NK-92 treated with Interleukin-12 subunit alpha and Interleukin-12 subunit beta, amount 100 ng/mL, for 24 hours (cell line): ENCODE measurements around the gene ZNF335.
A peak's percentile ranks its signal among the peaks of the same experiment; 100 is the strongest.
"Not testable (repeated sequence)": the region's sequence is repeated elsewhere in the genome, so short reads cannot be mapped to it uniquely, and the experiment has no call there.

Experiments used
- DNase-seq: peaks from one replicate; lab custom pipeline; 2025; lab: John Stamatoyannopoulos, UW

The ZNF335 gene

DNA sequence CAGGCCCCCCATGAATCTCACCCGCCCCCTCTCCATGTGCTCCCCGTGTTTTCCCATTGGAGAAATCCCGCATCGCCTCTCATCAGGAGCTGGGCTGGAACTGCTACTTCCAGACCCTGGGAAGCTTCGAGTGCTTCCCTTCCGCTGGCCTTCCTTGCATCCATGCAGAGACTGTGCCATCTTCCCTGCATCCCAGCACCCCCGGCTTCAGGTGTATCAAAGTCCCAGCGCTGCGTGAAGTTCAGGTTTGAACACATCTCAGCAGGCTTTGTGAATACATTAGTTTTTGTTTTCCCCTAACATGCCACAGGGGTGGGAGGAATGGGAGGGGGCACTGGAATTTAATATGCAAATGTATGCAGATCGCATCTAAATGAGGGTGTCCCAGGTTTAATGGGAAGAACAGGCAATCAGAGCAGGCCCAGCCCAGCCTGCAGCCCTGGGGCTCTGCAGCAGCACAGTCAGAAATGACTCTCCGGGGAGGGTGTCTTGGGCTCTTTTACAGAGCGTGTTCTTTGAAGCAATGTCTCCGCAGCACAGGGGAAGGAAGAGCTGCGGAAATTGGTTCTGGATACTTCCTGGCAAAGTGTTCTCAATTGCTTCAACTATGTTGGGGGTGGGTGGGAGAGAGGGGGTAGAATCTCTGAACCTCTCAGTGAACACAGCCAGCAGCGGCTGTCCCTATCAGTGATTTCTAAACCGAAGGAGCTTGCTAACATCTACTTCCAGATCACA, 28.4 kb upstream of the ZNF335 start:
- DNase-seq = no peak

DNA sequence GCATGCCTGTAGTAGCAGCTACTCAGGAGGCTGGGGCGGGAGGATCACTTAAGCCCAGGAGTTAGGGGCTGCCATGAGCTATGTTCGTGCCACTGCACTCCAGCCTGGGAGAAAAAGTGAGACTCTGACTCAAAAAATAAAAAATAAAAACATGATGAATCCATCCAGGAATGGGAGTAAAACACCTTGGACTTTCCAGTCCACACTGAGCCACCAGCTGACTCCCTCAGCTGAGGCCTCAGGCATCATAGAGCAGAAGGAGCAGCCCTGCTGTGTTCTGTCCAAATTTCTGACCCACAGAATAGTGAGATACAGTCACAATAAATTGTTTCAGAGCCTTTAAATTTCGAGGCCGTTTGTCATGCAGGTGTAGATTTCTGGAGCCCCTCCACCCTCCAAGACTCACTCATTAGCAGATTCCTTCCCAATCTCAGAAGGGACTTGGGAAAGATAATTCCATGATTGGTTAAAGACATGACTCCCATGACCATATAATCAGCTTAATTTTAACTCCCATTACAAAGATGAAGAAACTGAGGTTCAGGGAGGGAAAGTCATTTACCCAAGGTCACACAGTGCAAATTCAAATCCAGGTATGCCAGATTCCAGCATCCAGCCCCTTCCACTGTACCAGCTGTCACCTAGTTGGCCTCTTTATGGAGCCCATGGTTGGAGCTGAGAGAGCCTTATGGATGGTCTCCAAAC, 27.7 kb upstream of the ZNF335 start:
- no peak for DNase-seq

DNA sequence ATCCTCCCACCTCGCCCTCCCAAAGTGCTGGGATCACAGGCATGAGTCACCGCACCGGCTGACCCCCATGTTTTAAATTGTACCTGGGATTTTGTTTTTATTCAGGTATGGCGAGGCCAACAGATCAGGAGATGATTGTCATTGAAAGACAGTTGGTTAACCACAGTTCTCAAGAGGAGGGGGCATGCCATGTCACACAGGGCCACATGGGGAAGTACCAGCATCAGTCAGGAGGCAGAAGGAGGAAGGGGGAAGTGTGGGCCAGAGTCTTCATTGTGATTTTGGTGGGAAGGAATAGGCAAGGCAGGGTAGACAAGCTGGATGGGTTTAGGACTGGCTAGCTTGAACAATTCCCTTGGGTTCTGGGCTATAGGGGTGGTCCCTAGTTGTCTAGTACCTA, 26.8 kb upstream of the ZNF335 start:
- DNase-seq = no peak

DNA sequence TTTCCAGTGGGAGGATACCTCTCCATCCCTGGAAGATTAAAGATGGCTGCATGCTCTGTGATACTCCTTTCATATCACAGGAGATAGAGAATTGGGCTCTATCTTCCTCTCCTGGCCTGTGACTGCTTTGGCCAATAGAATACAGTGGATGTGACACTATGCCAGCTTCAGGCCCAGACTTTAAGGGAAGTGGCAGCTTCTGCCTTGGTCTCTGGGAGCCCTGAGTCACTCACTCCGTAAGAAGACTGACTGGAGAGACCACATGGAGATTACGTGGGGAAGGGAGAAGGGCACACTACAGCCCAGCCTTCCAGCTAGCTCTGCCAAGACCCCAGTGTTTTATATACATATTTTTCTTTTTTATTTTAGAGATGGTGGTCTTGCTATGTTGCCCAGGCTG, 26.3 kb upstream of the ZNF335 start:
- DNase-seq = no peak

DNA sequence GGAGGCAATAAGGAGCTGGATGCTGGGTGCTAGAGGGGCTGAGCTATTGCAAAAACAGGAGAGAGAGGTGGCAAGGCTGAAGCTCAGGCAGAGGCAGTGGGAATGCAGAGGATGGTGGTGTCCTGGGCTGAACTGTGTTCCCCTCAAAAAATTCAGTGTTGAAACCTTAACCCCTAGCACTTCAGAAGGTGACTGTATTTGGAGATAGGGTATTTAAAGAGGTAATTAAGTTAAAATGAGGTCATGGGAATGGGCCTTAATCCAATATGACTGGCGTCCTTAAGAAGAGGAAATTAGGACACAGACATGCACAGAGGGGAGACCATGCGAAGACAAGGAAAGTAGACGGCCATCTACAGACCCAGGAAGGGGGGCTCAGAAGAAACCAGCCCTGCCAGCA, 25.2 kb upstream of the ZNF335 start:
- DNase-seq = no peak

DNA sequence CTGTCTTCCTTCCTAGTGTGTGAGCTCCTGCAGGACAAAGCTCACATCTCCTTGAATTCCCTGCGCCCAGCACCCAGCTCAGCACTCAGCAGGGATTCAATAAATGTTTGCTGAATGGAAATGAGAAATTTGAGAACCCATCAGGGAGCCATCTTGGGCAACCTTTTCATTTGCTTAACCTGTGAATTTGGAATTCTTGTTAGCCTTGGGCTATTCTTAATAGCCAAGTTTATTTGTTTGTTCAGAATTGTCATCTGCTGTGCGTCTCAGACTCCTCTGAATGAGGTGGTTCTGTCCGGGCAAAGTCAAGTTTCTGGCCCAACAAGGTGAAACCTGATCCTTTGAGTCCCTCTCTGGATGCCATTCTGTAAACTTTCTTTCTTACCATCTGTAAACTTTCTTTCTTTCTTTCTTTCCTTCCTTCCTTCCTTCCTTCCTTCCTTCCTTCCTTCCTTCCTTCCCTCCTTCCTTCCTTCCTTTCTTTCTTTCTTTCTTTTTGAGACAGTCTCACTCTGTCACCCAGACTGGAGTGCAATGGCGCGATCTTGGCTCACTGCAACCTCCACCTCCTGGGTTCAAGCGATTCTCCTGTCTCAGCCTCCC, 23.6 kb upstream of the ZNF335 start:
- DNase-seq = not testable (repeated sequence)

DNA sequence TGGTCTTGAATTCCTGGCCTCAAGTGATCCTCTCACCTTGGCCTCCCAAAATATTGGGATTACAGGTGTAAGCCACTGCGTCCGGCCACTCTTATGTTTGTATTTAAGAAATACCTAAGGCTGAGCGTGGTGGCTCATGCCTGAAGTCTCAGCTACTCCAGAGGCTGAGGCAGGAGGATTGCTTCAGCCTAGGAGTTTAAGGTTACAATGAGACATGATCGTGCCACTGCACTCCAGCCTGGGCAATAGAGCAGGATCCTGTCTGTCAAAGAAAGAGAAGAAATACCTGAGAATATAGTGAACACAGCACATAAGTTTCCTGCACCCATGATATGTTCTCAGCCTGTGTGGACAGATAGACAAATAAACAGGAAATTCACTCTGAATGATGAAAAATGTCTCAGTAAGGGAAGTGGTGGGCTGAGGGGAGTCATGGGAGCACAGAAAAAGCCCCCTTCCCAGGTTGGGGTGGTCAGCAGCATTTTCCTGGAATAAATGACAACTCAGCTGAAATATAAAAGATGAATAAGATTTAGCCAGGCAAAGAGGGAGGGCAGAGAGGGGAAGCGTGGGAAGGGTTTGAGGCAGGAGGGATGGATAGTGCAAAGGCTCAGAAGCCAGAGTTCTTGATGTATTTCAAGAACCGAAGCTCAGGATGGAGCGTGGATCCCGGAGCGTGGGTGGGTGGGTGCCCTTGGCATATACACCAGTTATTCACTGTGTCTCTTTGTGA, 22.9 kb upstream of the ZNF335 start:
- DNase-seq = no peak

DNA sequence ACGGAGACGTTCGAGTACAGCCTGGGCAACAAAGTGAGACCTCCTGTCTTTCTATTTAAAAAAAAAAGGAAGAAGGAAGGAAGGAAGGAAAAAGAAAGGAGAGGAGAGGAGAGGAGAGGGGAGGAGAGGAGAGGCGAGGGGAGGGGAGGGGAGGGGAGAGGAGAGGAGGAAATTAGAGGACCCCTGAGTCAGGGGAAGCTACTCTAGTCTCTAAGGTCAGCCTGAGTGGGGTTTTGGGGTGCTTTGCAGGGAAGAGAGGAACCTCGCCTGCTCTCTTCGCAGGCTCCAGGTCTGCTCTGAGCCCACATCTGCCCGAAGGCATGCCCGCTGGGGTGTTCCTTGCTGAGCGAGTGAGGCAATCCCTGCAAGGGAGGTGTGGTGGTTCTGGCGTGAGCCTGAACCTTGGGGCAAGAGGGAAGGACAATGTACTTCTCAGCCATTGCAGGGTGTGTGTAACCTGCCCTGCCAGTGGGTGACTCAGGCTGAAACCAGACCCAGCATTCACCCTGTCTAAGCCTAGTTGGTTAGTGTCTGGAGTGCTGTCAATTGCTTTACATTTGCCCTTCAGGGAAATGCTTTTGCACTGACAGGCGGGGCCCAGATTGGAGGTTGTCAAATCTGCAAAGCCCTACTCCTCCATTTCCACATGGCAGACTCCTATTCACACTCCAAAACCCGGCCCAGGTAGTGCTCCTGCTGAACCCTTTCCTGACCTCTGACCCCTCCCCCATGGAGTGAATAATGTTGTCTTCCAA, 21.4 kb upstream of the ZNF335 start:
- DNase-seq = peak; percentile 21

DNA sequence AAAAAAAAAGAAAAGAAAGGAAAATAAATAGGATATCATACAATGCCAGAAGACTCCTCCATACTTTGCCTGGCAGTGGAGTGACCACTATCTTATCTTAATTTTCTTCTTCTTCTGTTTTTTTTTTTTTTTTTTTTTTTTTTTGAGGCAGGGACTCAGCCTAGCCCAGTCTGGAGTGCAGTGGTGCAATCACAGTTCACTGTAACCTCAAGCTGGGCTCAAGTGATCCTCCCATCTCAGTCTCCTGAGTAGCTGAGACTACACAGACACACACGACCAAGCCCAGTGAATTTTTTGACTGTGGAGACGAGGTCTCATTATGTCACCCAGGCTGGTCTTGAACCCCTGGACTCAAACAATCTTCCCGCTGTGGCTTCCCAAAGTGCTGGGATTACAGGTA, 19.6 kb upstream of the ZNF335 start:
- no peak for DNase-seq

DNA sequence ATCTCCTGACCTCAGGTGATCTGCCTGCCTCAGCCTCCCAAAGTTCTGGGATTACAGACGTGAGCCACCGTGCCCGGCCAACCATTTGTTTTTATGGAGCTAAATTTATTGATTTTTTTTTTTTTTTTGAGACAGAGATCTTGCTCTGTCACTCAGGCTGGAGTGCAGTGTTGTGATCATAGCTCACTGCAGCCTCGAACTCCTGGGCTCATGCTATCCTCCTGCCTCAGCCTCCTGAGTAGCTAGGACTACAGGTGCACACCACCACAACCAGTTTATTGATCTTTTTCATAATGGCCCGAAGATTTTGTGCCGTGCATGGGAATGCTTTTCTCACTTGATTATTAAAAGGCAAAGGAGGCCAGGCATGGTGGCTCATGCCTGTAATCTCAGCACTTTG, 16.8 kb upstream of the ZNF335 start:
- DNase-seq = not testable (repeated sequence)

DNA sequence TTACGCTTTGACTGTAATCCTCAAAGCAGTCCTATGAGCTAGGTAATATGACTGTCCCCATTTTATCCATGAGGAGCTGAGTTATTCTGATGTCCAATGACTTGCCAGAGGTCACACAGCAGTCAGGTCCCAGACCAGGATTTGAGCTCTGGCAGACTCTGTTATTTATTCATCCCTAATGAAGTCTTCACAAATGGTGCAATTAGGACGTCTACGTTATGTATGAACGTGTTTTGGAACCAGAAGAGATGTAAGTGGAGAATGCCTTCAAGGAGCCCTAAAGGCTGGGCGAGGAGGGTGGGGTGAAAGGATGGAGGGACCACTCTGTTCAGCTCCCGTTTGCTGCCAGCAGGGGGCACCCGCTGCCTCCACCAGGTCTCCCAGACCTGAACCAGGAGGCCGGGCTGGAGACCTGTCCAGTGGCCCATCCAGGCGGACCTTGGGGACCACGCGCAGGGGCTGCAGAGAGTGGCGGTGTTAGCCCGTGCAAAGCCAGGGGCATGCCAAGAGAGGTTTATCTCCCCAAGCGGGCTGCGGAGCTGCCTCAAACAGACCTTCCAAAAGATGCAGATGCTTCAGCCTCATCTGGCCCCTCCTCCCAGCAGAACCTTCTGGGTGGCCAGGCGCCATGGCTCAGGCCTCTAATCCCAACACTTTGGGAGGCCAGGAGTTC, 15.2 kb upstream of the ZNF335 start:
- DNase-seq = peak; percentile 68

DNA sequence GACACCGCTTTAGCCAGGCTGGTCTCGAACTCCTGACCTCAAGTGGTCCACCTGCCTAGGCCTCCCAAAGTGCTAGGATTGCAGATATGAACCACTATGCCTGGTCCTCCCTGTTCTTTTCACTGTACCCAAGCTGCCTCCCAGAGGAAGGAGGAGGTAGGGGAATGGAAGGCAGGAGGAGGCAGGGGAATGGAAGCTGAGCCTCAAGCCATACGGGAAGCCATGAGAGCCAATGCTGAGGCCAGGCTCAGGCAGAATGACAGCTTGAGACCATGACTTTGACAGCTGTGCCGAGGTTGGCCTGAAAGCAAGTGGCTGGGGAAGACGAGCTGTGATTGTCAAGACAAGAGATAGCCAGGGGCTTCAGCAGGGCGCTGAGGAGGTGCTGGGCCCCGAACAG, 13.6 kb upstream of the ZNF335 start:
- DNase-seq = no peak

DNA sequence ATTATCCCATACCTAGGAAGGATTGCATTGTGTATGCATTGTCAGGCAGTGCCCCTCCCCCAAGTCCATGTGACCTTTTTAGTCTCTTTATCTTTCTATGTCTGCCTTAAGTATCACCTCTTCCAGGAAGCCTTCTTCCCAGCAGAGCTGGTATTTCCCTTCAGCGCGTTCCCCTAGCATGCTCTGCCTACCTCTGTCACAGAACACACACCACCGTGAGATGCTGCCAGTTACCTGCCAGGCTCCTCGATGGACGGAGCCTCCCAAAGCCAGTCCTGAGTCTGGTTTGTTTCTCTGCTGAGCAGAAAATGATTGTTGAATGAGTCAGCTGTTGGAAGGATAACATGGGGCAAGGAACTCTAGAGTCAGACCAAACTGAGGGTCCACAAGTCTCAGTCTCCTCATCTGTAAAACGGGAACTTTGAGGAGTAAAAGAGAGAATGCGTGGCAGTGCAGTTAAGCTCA, 11.3 kb upstream of the ZNF335 start:
- DNase-seq = no peak

DNA sequence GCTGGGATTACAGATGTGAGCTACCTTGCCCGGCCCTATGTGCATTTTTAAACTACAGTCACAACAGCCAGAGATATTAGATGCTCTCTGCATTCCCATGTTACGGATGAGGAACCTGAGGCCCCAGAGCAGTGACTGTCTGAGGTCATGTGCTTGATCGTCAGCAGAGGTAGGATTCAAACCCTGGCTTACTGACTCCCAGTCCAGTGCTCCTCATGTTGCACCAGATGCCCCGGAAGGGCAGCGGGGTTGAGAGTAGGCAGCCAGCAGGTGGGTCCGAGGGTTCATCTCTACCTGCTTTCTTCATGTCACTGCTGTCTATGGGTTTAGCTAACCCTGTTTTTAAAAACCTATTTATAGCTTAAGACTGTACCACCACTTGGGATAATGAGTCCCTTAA, 9.3 kb upstream of the ZNF335 start:
- no peak for DNase-seq

DNA sequence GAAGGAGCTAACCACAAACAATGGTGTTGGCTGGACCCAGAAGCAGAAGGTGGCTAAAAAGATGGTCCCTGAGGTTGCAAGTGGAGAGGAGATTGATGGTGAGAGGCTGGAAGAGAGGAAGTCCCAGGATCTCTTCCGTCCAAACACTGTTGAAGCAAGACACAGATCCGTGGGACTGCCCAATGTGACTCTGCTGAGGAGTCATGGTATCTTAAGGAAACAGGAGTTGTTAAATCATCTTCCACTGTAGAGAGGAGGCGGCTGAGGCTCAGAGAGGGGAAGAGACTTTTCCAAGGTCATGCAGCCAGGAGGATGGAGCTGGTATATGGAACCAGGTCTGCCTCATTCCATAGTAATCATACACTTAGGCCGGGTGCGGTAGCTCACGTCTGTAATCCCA, 4.1 kb upstream of the ZNF335 start:
- no peak for DNase-seq

DNA sequence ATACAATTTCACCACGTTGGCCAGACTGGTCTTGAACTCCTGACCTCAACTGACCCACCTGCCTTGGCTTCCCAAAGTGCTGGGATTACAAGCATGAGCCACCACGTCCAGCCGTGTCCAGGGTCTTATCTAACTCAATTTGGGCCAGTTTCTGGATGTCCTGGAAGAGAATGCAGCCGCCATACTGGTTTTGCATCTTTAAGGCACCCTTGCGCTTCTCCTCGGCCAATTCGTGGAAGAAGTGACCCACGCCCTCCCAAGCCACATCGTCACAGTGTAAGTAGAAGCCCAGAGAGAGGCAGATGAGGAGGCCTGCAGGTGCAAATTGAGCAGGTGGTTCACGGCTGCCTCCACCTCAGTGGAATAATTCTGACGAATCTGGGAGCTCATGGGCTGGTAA, 3.7 kb upstream of the ZNF335 start:
- no peak for DNase-seq

DNA sequence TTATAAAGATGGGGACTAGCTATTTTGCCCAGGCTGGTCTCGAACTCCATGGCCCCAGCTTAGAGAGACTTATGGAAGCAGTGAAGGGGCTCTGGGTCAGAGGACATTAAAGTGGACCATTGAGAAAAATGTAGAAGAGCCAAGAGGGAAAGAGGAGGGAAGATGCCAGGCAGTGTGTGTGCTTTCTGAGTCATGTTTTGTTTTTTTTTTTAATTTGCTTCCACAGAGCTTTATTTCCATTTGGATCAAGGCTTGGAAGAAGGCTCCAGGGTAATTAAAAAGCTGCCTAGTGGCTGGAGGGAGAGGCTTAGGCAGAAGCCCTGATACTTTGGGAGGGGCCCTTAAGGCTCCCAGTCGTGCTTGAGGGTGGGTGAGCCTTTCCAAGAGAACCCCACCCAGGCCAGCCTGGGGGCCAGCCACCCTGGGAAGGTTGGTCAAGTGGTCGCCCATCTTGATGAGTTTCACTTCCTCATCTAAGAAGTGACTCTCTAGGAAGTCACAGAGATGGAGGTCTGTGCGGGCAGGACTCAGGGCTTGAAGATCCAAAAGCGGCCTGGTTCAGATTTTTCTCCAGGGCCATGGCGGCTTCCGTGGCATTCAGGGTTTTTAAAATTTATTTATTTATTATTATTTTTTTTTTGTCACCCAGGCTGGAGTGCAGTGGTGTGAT, 3.0 kb upstream of the ZNF335 start:
- DNase-seq = no peak

DNA sequence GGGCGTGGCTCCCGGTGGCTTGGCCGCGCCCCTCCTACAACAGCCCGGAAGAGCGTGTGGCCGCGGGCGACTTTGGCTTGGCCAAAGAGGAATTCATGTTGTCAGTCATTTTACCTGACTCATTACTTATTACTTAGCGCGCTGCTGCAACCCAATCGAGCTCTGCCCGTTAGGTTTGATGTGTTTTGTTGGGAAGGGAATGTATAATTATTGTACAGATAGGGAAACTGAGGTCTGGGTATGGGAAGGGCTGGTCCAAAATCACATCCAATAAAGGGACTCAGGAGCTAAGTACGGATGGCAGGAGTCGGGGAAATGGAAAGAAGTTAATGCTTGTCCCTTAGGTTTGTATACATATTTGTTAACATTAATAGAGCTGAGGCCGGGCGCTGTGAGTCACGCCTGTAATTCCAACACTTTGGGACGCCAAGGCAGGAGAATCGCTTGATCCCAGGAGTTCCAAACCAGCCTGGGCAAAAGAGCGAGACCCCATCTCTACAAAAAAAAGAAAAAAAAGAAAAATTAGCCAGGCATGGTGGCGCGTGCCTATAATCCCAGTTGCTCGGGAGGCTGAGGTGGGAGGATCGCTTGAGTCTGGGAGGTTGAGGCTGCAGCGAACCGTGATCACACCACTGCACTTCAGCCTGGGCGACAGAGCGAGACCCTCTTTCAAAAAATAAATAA, 639 bp upstream of the ZNF335 start:
- no peak for DNase-seq

DNA sequence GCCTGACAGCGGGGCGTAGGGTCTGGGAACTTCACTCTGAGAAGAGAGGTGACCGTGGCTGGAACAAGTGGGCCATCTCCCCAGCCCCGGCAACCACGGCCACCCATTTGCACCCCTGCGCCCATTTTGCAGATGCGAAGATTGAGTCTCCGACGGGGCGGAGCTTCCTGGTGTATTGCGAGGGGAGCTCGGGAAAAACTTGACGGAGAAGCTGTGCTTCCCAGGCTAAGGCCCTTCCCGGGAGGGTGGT, 653 bp downstream of the ZNF335 start:
- peak; percentile 85 for DNase-seq

DNA sequence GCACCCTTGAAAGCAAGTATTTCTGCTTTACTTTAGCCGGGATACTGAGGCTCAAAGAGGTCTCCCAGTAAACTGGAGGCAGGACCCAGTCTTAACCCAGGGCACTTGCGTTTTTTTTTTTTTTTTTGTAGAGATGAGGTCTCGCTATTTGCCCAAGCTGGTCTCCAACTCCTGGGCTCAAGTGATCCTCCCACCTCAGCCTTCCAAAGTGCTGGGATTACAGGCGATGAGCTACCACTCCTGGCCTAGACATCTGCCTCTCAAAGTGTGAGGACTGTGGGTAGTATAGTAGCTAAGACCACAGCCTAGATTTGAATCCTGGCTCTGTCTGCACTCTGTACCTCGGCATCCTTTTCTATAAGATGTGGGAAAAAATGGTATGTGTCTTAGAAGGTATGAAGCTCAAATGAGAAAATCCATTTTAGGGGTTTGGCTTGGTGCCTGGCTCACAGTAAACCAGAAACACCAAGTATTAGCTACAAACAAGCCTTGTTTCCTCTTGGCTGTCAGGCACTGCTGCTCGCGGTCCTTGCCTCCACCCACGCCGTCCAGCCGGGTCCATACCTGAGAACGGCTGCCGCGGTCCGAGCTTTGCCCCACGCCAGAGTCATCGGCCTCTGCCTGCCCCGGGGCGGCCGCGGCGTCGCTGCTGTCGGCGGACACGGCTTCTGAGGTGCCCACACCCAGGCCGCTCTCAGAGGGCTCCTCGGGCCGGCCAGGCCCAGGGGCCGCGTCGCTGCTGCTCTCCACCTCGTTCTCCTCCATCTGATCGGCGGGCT, 1.2 kb downstream of the ZNF335 start:
- DNase-seq = peak; percentile 45
